Hematopoietic multipotent progenitor cell treated with erythropoietin and hydrocortisone succinate and interleukin-3 and kit ligand, for 4 days (in vitro differentiated cells): ENCODE data around the gene GPC5.
A peak's percentile ranks its signal among the peaks of the same experiment; 100 is the strongest.

Source experiments
- DNase-seq: peaks from one replicate; pipeline ENCODE4 v3.0.0-alpha.2; 2015

Gene GPC5

GRCh38 chr13:92303428-92303827 is 905.0 kb downstream of the GPC5 start:
- DNase-seq = peak; percentile 11

DNA sequence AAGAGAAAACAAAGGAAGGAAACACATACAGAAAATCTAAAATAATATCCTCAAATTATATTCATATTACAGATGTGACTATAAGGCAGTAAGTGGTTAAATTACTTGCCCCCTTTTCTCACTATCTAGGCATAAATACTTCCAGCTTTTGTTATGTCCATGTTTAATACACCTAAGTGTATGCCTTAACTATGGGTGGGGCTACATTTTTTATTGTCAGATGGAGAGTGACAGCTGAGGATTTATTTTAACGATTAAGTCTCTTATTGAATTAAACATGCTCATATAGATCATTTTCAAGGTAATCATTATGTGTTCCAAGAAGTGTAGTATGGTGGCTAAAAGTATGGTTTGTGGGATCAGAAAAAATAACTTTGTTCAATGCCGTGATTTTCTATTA is 909.3 kb downstream of the GPC5 start:
- DNase-seq = no peak

GRCh38 chr13:92312823-92313222 is 914.4 kb downstream of the GPC5 start:
- DNase-seq = no peak

GRCh38 chr13:92313382-92313781 is 915.0 kb downstream of the GPC5 start:
- DNase-seq = no peak

- DNase-seq = no peak
Measured at GRCh38 chr13:92315265-92315664, 916.8 kb downstream of the GPC5 start.

DNA sequence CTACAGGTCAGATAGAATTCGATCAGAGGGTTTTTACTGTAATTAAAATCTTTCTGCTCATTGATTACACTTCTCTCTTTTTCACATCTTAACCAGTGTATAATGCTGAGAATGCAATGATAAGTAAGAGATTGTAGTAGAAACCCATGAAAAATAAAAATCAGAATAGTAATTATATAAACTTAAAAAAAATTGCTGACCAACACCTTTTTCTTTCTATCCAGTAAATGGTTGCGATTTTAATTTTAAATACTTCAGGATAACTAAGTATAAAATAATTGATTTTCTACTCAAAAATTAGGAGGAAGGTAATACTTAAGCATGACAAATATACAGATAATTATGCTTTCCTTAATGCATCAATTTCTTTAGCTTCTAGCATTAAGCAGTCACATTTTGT is 917.6 kb downstream of the GPC5 start:
- no peak for DNase-seq

DNA sequence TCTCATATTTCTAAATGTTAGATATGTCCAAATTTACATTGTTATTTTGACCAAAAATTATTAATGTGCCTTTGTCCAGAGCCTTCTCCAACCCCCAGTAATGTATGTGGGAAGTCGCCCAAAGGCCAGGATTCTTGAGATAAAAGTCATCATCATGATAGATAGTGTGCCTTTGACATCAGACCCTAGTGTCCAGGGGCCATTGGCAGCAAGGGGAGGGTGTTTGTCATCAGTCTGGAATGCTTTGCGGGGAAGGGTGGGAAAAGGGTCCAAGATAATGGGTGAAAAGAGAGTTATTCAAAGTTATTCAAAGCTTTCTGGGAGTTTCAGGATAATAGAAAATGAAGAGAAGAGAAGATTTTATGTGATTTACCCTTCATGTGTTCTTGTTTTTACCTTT is 918.6 kb downstream of the GPC5 start:
- DNase-seq = no peak

- DNase-seq = no peak
Measured at GRCh38 chr13:92320323-92320722, 921.9 kb downstream of the GPC5 start.

DNA sequence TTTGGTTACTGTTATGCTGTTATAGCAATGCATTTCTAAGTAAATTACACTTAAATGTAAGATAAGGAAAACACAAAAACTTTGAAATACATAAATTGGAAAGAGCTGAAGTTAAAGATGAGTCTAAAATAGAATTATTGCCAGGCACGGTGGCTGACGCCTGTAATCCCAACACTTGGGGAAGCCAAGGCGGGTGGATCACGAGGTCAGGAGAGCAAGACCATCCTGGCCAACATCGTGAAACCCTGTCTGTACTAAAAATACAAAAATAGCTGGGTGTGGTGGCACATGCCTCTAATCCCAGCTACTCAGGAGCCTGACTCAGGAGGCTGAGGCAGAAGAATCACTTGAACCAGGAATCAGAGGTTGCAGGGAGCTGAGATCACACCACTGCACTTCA is 922.8 kb downstream of the GPC5 start:
- no peak for DNase-seq

DNA sequence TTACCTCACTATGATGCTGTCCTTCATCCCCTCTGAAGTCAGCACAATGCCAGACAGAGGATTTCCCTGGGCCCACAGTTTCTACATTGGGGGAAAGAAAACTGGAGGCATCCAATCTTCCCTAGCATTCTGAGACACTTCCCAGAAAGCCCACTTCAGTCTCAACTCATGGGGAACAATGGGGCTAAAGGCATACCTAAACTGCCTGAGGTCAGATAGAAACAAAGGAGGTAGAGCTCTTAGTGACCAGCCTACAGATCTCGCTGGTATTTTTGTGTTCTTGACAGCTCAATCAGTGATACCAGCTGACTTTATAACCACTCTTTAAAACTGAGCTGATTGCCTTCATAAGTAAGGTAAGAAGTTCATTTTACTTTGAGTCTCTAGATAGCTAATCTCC is 947.2 kb downstream of the GPC5 start:
- DNase-seq = no peak

DNA sequence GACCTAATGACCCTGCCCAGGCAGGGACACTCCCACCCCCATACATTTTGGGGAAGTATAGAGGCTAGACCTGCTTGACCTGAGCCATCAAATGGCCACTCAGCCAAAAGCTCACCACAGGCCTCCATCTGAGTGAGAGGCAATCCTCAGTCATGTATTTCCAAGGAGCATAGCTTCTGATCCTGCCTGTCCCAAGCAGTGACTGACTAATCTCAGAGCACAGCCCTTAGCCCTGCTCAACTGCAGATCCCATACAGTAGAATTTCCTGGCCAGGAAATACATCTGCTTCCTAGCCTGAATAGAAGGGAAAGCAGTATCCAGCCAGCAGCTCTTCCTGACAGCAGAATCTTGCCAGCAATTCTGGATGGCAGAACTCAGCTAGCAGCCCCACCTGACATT is 947.6 kb downstream of the GPC5 start:
- DNase-seq = no peak

GRCh38 chr13:92354583-92354982 is 956.2 kb downstream of the GPC5 start:
- DNase-seq = no peak

DNA sequence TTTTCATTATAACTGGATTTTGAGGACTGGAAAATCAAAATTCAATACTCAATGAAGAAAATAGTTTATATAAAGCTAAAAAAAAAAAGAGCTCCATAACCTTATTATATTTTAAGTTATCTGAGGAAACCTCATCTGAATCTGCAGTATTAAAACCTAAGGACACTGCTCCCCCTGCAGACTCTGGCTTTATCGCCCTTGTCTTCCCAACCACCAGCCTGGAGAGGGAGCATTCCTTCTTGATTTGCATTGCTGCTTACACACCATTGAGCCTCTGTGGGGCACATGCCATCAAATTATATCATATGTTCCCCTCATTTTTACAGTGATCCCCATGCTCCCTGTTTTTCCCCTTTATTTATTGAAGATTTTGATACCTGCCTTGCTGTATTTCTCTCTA is 956.8 kb downstream of the GPC5 start:
- peak; percentile 25 for DNase-seq

DNA sequence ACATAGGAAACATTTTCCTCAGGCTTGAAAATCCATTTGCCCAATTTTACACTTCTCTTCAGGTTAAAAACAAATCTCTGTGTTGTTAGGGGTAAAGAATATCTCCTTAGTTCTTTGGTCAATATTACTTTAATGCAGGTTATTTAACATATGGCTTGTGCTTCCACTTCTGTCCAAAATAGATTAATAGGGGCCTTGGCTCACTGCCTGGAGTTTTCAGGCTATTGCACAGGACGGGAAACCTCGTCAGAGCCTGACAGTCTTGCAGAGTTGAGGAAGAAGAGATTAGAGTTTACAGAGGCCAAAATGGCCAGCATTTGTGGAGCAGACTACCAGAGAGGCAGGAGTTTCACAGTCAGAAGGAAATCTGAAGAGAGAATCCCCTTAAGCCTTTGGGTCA is 964.3 kb downstream of the GPC5 start:
- DNase-seq = no peak

DNA sequence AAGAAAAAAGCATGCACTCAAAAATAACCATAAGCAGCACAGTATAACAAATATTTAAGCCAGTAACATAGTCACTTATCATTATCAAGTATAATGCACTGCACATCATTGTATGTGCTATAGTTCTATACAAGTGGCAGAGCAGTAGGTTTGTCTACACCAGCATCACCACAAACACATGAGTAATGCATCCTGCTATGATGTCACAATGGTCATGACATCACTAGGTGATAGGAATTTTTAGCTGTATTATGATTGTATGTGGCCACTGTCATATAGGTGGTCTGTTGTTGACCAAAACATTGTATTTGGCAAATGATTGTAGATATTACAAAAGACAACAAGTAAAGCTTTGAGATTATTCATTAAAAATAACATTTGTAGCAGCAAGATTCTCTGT is 967.5 kb downstream of the GPC5 start:
- DNase-seq = no peak

DNA sequence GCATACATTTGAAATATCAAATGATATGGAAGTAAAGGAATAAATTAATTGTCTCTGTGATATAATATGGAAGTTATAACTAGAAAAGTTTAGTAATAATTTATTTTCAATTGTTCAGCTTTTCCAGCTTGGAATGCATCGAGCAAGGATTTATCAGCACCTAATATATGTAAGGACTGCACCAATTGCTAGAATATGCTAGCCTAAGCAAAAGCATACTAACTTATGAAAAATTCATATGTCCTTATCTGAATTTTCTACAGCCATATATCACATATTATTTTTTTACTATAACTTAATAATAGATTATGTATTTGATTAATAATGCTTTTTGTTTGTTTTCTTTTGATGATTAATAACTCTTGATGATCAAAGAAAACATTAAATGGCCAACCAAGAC is 979.0 kb downstream of the GPC5 start:
- no peak for DNase-seq

- DNase-seq = peak; percentile 55
Measured at GRCh38 chr13:92379371-92379770, 981.0 kb downstream of the GPC5 start.

DNA sequence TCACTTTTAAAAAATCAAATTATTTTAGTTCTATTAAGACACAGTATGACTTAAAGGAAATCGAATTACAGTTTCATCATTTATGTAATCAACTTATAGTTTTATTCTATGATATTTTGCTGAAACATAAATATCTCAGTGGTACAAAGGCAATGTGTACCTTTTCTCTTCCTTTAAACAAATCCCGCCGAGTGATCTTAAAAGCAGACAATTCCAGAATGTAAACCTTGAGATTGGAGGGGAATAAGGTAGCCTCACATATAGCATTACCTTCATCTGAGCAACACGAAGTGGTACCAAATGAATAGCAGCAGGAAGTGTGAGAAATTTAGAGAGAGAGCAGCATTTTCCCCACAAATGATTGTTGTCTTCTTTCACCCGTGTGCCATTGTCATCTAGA is 986.0 kb downstream of the GPC5 start:
- DNase-seq = no peak

- no peak for DNase-seq
Measured at GRCh38 chr13:92387245-92387644, 988.8 kb downstream of the GPC5 start.

- no peak for DNase-seq
Measured at GRCh38 chr13:92390217-92390616, 991.8 kb downstream of the GPC5 start.

DNA sequence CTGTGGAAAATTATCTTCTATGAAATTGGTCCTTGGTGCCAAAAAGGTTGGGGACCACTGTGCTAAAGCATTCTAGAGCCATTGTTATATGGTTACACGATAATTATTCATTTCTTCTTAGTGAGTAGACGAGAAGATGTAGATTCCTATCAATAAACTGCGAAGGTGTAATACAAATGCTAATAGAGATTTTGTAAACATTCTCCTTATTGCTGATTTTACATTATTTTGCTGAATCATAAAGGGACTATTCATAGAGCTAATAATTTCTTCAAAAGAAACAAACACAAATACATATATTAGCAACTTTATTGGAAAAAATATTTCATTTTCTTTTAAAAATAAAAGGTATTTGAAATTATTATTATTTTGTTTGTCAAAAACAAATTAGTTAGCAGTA is 1005.2 kb downstream of the GPC5 start:
- DNase-seq = no peak

DNA sequence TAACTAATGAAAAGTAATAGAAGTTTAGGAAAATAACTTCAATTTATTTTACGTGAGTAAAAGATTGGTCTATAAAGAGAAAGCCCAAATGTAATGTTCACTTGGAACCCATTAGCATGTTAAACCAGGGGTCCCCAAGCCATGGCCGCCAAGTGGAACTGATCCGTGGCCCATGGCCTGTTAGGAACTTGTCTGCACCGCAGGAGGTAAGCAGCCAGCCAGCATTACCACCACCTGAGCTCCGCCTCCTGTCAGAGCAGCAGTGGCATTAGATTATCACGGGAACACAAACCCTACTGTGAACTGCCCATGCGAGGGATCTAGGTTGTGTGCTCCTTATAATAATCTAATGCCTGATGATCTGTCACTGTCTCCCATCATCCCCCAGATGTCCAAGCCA is 1009.4 kb downstream of the GPC5 start:
- DNase-seq = no peak

DNA sequence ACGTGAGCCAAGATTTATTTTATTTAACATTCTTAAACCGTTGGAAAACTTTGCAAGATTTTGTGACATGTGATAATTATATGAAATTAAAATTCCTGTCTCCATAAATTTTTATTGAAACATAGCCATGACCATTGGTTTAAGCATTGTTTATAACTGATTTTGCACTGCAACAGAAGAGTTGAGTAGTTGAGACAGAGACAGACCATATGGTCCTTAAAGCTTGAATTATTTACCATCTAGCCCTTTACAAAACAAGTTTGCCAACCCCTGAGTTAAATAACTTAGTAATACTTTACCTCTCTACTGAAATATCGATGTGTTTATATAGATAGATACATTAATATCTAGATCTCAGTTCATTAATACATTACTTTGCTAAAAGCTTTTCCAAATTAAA is 1014.1 kb downstream of the GPC5 start:
- no peak for DNase-seq

GRCh38 chr13:92412996-92413395 is 1014.6 kb downstream of the GPC5 start:
- no peak for DNase-seq

DNA sequence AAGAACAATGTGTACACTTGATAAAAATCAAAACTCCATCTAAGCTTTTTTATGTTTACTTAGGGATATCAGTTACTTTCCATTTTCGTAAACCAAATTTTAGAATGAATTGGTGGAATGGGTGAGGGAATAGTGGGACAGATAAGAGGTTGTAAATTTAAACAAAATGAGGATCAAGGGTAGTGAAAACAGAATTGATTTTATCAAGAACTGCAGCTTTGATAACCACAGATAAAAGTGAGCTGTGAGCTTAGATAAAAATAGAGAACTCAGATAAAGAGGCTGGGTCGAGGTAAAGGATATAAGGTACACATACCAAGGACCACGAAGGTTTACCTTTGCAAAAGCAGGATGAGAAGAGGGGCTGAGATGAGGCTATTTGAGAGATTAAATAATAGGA is 1015.0 kb downstream of the GPC5 start:
- no peak for DNase-seq

DNA sequence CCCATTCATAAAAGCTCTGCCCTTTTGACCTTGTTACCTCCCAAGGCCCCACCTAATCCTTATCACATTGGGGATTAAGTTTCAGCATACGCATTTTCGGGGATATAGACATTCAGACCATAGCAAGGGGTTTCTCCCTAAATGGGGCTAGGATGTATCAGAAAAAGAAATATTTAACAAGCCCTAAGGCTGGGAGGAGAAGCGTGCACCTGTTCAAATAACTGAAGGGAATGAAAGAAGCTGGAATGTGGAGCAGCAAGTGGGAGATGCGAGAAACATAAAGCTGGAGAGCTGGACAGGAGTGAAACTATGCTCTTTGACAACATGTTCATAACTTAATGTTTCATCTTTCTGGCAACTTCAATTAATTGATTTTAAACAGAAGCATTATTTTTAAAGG is 1016.4 kb downstream of the GPC5 start:
- no peak for DNase-seq
